Non-pigmented ciliary epithelial cell (primary cell): ENCODE measurements around the gene ZNF608.
A peak's percentile ranks its signal among the peaks of the same experiment; 100 is the strongest.

Experiments
- DNase-seq: peaks from one replicate; pipeline ENCODE4 v3.0.0-alpha.2; 2010; ENCODE audit warnings: low read depth

The ZNF608 gene

DNA sequence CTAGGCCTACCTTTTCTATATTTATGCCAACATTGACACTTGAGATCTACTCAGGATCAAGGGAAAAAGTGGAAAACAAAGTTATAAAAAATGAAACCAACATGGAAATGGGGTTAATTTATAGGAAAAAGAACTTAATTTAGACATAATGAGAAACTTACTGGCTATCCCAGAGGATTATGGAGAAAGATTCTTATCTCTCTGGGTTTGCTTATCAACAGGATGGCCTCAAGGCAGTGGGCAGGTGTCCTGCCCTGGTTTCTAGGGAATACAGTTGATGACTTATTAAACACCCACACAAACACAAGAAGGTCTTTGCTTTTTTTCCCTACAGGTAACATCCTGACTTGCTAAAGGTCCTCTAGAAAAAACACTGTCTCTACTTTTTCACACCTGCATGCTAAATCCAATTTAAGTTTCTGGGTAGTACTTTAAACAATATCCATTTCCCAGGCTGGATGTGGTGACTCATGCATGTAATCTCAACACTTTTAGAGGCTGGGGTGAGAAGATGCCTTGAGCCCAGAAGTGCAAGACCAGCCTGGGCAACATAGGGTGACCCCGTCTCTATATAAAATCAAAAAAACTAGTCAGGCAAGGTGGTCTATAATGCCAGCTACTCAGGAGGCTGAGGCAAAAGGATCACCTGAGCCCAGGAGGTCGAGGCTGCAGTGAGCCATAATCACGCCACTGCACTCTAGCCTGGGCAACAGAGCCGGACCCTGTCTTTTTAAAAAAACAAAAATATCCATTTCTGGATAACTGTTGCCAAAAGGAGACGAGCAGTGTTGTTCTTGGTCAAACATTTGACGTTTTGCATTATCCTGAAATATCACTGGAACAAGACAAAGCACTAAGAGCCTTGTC is 6.6 kb upstream of the ZNF608 start:
- DNase-seq, result no peak

DNA sequence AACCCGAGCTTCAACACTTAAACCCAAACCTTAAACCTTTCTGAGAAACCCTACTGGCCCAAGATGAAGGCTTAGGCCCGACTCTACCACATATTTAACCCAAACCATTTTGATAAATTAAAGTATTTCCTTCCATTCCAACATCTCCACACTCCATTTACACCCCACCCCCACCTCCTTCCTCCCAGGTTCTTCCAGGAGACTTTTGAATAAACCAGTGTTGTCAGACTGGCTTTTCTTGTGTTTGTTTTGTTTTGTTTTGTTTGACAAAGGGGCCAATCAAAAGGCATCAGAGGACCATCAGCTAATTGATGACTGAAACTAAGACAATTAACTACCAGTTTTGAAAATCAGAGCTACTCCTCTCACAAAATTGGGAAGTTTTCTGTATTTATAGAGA is 4.6 kb upstream of the ZNF608 start:
- no peak for DNase-seq

DNA sequence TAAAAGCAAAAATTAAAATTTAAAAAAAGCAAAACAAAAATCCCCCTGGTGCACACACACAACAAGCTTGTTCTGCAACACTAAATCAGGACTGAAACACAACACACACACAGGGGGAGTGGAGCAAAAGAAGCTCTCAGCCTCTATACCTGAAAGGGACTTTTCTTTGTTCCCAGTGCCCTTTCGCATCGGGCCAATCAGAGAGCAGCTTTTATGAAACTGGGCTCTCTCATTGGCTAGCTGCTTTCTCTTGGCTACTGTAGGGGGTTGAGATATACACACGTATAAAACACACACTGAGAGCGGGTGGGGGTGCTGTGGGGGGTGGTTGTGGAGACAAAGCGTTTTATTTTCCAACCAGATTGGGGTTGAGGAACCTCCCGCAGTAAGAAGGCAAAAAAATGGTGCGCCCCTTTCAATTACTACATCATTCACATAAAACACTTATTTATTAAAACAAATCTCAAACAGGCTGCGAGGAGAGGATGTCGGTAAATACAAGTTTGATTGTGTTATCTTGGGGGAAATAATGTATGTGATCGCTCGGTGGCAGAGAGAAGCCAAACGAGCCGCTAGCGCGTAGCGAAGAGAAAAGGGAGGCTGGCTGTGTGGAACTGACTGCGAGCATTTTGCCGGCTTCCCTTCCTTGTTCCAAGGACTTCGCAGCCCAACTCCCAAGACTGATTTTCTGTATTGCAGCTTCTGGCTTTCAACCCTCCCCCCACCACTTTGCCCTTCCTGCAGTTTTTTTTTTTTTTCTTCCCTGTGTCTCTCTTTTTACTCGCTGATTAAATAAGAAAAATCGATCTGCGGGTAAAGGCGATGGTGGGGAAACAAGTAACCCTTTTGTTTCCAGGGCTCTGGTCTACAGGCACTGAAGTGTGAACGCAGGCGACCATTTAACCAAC is 2.5 kb upstream of the ZNF608 start:
- peak; percentile 83 for DNase-seq

DNA sequence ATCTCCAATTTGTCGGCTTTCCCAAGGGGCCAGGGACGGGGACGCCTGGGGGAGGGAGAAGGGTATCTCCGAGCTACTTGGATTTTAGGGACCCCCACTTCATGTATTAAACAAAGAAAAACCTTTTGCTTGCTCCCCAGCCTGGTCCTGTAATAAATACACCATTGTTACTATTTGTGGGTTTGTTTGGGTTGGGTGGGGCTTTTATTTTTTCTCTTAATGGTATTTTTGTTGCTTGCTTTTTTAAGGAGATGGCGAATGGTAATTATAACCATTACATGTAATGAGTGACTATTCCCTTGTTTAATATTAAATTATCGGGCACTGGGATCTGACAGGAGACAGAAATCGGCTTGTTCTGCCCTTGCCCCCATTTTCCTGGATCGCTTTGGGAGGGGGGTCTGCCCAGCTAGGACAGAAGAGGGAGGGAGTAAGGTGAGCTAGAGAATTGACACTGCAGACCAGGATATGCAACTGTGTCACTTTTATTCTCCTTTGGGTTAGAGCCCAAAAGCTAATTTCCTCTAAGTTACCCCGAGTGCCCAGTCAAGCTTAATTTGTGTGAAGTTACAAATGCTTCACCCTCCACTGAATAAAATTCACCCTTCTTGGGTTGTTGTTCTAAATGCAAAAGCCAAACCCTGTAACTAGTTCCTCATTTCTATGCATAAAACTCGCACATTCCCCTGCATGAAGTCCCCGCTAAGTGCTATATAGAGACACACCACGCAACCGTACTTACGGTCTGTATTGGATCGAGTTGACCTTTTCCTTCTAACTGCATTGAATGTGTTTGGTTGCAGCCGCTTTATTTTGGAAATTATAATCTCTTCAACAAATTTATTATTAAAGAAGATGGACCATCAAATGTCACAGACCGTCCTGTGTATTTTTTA is 1.6 kb upstream of the ZNF608 start:
- no peak for DNase-seq

DNA sequence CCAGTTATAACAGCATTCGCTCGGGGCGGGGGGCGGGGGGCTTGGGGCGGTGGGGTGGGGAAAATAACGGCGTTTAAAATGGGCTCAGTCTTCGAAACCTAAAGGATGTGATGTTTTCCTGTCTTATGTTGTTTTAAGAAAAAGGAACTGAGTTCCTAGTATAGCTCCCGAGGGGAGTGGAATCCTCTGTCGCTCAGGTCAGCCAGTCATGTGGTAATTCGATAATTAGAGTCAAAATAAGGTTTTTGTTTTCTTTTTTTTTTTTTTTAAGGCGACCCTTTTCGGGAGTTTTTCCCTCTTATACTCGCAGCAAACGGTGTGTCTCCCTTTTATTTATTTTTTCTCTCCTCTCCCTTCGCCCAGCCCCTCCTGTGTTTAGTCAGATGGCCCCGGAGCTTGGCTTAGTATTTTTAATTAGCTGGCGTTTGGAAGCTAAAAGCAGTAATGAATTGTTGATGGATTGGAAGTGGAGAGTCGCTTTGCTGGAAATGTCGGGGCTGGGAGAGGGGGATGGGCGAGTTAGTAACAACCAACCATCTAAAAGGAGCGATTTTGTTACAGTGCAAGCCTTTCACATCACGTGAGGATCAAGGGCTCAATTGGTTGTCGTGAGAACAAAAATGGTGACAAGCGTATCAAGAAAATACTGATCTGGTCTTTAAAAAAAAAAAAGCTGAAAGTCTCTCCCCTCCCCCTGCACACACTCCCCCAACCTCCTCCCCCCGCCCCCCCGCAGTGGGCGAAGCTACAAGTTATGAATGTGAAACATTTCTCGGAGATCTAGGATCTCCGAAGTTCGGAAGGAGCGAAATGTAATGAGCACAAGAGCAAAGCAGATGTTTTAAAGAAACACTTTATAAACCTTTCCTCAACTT is 714 bp upstream of the ZNF608 start:
- no peak for DNase-seq

DNA sequence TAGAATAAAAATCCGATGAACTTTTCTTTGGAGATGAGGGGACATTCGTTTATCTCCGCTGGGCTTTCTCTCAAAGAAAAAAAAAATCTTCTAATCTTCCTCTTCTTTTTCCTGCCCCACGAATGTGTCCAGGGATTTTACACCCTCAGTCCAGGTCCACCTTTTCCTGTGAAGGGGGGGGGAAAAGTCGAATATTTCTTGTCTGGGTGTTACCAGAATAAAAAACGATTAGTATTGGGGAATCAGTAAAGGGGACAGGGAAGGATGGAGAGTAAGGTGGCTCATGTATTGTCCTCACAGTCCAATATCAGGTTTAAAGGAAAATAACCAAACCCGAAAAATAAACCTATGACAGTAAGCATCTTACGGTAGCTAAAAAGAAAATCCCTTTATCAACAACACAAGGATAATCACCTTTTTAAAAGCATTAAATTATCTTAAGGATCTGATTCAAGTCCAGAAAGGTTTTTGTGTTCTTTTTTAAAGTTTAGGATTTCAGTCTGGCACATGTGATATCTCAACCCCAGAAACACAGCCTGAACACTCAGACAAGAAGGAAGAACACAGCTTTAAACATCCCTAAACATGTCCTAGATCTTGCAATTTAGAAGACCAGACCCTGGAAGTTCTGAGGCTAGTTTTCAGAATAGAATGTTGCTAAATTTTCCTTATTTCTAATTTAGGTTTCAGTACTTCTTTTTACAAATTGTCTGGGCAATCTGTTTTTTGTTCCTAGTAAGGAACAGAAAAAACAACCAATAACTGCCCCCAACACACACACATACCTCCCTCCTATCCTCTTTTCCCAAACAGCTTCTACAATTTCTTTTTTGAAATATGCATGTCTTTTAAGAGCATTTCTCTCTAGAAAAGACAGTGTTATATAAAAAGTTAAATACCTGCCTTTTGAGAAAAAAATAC is 1.2 kb downstream of the ZNF608 start:
- no peak for DNase-seq

DNA sequence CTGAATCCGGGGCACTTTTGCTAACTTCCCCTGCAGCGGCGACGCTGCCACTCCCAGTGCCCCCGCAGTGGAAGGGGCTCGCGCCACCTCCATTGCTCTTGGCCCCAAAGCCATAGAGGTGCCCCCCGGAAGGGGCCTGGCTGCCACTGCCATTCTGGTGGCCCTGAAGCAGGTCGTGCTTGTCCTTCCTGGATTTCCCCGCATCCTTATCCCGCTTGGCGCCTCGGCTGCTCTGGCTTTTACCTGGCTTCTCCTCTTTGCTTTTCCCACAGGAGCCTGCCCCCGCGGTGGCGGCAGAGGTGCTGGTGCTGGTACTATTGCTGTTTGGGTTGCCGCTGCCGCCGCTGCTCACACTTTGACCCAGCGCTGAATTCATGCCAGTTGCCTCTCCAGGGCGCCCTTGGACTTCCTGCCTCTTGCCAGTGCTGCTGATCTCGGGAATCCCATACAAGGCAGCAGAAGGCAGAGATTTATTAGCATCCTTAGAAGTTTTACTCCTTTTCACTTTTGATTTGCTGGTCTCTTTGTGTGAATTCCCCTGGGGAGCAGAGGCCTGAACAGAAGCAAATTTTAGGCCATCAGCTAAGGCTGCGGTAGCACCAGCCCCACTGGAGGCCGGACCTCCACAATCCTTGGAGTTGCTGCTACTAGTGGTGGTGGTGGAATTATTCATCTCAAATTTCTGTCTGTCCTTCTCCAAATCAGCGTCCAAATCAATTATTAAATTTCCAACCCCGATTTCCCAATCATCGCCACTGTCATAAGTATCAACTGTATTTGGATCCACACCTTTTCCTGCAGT is 2.1 kb downstream of the ZNF608 start:
- DNase-seq, result no peak

DNA sequence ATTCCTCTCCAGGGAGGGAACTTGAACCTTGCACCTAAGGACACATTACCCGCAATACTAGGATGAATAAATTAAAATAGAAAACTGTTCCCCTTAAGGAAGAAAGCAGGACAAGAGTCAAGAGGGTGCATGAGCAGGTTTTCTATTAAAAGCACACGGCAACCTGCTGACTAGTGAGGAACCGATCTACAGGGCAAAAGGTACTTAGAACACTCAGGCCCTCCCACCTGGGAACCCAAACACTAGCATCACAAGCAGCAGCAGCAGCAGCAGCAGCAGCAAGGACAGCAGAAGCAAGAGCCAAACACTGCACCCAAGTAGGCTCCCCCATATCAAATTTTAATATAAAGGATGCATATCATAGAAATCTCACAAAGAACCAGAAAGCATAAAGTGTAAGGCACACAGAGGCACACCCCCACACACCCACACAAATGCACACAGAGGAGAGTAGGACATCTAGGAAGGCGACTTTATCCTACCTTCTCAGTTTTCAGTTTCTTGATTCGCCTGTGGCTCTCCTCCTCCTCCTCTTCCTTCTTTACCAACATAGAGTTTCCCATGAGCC is 2.8 kb downstream of the ZNF608 start:
- DNase-seq, result no peak

DNA sequence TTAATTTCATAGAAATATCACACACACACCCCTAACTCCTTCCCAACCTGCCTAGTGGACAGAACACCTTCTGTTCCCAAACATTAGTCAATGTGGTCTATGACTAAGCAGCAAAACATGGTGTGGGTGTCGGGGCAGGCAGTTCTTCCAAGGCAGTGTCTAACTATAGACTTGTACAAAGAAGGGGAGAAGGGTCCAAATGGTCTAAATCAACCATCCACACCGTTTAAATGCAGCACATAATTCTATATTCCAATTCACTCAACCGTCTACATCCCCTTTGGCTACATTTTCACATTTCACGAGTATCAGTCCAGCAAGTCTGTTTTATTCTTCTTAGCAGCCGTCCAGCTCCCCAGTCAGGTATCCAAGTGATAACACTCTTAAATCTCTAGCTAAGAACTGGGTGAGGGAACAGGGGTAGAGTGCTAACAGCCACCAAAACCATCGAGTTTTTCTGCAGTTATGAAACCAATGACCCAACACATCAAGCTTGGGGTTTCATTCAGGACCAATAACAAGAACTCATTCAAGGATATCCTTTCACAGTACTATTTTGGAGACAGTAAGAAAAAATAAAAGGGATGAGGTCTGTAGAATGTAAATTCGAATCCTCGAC is 3.3 kb downstream of the ZNF608 start:
- DNase-seq, result no peak

DNA sequence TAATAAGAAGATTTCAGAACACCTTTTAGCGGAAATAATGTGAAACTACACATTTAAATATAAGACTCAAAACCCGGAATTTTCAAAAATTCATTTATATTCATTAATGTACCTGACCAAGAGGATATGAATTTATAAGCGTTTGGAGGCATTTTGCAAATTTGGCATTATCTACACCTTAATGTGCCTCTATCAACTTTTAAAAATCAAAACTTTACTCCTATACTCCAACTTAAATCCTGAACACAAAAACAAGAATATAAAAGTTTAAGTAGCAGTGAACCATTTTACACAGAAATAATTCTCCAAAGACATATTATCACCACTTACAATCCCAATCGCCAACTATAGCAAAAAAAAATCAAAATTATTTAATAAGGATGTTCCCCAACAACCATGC is 3.9 kb downstream of the ZNF608 start:
- no peak for DNase-seq

DNA sequence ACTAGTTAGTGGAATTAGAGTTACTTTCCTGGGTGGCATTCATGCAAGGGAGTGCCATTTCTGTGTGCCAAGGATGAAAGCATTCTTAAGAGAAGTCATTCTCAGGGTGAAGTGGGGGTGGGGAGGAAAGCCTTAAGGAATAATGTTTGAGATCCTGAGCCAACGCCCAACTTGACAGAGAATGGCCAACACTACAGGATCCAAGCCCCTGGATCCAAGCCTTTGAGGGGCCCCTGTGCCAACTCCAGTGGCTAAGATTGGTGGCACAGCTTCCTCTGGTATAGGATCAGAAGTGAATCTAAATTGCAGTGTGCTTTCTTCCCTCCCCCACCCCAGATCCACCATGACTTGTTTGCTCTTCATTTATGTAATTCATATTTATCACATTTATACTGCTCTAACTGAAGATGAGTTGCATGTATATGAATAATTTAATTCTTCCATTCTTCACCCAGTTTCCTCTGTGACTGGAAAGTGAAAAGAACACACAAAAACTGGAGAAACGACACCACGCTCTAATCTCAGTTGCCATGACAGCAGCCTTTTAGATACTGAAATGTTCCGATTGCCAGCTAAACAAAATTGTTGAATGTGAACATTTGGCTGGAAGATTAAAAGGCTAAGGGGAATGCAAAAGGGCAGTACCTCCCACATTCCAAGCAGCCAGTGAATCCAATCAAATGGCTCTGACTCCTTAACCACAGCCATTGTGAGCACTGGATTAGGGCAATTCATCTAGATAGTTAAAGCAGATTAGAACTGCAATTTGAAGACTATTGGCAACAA is 4.5 kb downstream of the ZNF608 start:
- DNase-seq, result peak; percentile 91

DNA sequence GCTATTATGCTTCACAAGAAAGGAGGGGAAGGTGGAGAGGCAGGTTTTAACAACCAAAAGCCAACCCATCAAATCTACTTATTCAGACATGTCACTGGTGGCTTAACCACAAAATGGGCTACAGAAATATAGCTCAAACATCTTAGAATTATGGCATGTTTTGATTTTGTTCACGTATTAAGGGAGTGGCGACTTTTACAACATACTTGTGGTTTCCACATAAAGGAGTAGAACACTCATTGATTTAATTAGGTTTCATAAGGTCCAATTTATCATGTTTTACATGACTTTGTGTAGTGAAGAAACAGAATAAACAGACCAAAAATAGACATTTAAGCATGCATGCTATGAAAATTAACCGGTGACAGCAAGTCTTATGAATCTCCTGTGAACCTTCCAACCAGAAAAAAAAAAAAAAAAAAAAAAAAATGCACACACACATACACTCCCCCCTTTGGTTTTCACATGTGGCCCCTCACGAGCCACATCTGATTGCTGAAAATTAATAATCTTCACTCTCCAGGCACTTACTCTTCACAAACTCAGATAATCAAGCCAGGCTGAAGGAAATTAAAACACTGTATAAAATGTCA is 5.4 kb downstream of the ZNF608 start:
- no peak for DNase-seq

DNA sequence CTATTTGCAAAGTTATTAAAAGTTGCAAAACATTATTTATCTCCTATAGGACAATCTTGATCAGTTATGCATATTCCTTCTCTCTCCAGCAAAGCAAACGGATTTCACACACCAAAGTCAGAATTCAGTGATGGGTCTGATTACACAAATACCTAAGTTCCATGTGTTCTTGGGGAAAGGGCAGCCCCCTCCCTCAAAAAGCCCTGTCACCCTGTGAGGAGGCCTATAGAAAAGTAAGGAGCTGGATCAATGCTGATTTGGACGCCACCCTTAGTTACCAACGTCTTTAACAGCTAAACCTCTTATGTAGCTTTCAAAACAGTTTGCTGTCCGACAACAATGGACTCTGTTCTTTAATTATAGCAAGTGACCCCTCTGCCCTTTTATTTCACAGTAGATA is 6.4 kb downstream of the ZNF608 start:
- DNase-seq, result no peak

DNA sequence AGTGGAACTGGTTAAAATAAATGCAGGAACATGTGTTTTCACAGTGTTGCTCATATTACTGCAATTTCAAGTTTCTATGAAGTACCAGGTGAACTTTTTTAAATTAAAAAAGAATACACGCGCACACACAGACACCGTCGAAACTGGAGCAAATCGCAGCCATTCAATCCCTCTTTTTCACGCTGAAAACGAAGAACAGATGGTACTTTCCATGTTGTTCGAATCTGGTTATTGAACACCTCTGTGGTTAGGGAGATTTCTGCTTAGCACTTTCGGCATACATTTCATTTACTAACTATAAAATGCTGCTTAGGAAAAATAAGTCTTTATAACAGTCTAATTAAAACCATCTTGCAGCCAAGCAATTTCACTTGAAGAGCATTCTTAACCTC is 6.8 kb downstream of the ZNF608 start:
- no peak for DNase-seq

DNA sequence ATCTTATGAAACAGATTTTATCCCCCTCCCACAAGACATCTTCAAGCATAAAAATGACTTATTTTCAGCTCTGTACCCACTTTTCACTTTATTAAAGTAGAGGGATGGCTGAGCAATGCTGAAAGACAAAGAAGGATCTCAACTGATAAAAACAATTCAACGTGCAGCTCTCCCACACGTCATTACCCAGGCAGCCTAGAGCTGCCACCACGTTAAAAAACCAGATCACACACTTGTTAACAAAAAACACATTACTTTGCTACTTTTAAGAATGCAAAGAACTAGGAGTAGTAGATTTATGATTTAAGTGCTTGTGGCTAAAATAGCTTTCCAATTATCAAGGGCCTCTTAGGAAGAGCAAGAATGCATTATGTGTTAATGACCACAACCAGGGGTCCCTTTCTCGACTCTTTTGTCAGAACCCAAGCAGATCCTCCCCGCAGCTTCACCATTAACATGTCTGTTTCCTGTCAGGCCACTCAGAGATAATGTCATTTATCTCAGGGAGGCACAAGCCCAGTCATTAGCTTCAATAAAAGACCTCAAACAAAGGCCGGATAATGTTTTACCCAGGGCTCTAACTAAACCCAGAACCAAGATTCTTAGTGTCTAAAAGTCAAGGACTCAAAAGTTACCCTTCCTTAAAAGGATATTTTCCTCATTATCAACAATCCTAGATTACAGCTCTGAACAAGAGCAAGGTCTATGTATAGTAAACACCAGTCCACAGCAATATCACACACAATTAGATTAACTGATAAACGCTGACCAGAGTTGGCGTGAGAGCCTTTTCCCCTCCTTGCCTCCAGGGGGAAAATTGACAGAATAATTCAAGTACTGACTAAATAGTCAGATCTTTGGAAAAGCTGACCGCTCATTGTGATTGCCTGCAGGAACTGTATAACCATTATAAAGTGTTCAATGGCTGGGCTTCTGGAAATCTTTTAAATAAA is 7.5 kb downstream of the ZNF608 start:
- DNase-seq, result no peak

DNA sequence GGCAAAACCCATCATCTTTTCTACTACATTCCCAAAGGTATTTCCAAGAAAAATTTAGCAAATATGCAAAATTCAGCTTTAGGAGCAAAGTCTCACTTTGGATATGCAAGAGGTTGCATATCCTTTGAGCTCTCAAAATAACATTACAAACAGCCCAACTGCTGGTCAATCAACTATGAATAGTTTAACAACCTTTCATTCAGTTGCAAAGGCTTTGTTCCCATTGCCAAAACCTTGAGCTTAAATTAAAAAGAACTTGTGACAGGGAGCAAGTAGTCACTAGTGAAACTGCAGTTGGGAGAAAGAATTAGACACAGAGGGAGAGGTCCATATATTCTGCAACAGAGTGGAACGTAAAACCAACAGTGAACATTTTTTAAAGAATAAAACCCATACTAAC is 8.8 kb downstream of the ZNF608 start:
- DNase-seq, result no peak
